CD4-positive, alpha-beta memory T cell (primary cell): ENCODE results near the gene SLC18A3. TPM values are rescaled to one million over a fixed set of nuclear protein-coding genes. Genes with fewer than 3 reads are reported as not detected.

ENCODE experiments used
- CTCF ChIA-PET: fragments of 350-600 bp; sonication (Branson Sonifier 250); formaldehyde crosslinking; loops from one replicate; lab custom pipeline; 2021; ENCODE audit warnings: inconsistent platforms; ENCODE audit not compliant: partially characterized antibody; lab: Charles Lee
- POLR2A ChIA-PET: fragments of 350-600 bp; sonication (Branson Sonifier 250); formaldehyde crosslinking; loops from one replicate; lab custom pipeline; 2021; ENCODE audit not compliant: partially characterized antibody; lab: Charles Lee
- DNase-seq, 5 donors: peaks; one replicate each; pipeline versions ENCODE4 v3.0.0 to v3.0.0-alpha.2; 2020 to 2022; ENCODE audit warnings: mixed read lengths in 1 of 5
- H3K27ac ChIP-seq: one replicate; pipeline ENCODE4 v1.7.0; 2013; ENCODE audit warnings: low read depth, low read length
- H3K27me3 ChIP-seq: 2 replicates; pipeline ENCODE4 v1.7.0; 2013; ENCODE audit warnings: mild to moderate bottlenecking, low read length, moderate library complexity; ENCODE audit not compliant: insufficient read depth
- H3K36me3 ChIP-seq: 2 replicates; pipeline ENCODE4 v1.7.0; 2013; ENCODE audit warnings: mild to moderate bottlenecking, low read length, moderate library complexity; ENCODE audit not compliant: insufficient read depth
- H3K4me1 ChIP-seq: 2 replicates; pipeline ENCODE4 v1.7.0; 2013; ENCODE audit warnings: mild to moderate bottlenecking, low read length, moderate library complexity; ENCODE audit not compliant: insufficient read depth
- H3K4me3 ChIP-seq, 2 donors: one replicate each; pipeline ENCODE4 v1.7.0; 2013; ENCODE audit warnings: low read length in 2 of 2, mild to moderate bottlenecking in 1 of 2
- H3K9me3 ChIP-seq, 2 donors: one replicate each; pipeline ENCODE4 v1.7.0; 2013; ENCODE audit warnings: low read length in 2 of 2, control low read depth in 1 of 2; ENCODE audit not compliant: control insufficient read depth in 1 of 2
- H3K27ac Mint-ChIP-seq, 7 donors: one replicate each; pipeline ENCODE4 v1.8.0; 2020 to 2021; ENCODE audit warnings: mixed read lengths in 7 of 7, mild to moderate bottlenecking in 6 of 7, inconsistent platforms in 3 of 7, moderate library complexity in 3 of 7
- H3K27me3 Mint-ChIP-seq, 2 donors: one replicate each; pipeline ENCODE4 v1.8.0; 2020 to 2021; ENCODE audit warnings: mixed read lengths in 2 of 2
- H3K36me3 Mint-ChIP-seq, 2 donors: one replicate each; pipeline ENCODE4 v1.8.0; 2020 to 2021; ENCODE audit warnings: mixed read lengths in 2 of 2, inconsistent platforms in 1 of 2, mild to moderate bottlenecking in 1 of 2
- H3K4me1 Mint-ChIP-seq, 4 donors: one replicate each; pipeline ENCODE4 v1.8.0; 2020 to 2021; ENCODE audit warnings: mixed read lengths in 4 of 4, mild to moderate bottlenecking in 1 of 4
- H3K4me3 Mint-ChIP-seq, 8 donors: one replicate each; pipeline ENCODE4 v1.8.0; 2020 to 2021; ENCODE audit warnings: mixed read lengths in 8 of 8, mild to moderate bottlenecking in 7 of 8, moderate library complexity in 6 of 8, inconsistent platforms in 3 of 8
- H3K9me3 Mint-ChIP-seq, 8 donors: one replicate each; pipeline ENCODE4 v1.8.0; 2020 to 2021; ENCODE audit warnings: mixed read lengths in 8 of 8, mild to moderate bottlenecking in 5 of 8, inconsistent platforms in 3 of 8, moderate library complexity in 1 of 8
- intact Hi-C: fragments of 100-400 bp; cut with micrococcal nuclease; formaldehyde crosslinking; loops from one replicate; pipeline ENCODE4 v1.15.1; 2023
- polyA plus RNA-seq, 2 donors: library from polyadenylated mRNA; unstranded; fragments of 300-500 nt; fragmentation: Illumina TruSeq; gene quantifications; one replicate each; pipeline ENCODE4 v1.2.3, GENCODE V29; 2021
- total RNA-seq, 2 experiments: library from RNA; stranded (reverse); gene quantifications; one replicate each; pipeline ENCODE4 v1.2.3, GENCODE V29; 2021

SLC18A3 gene
- total and polyA plus RNA-seq, 4 experiments from 2014 or later: not detected

DNA sequence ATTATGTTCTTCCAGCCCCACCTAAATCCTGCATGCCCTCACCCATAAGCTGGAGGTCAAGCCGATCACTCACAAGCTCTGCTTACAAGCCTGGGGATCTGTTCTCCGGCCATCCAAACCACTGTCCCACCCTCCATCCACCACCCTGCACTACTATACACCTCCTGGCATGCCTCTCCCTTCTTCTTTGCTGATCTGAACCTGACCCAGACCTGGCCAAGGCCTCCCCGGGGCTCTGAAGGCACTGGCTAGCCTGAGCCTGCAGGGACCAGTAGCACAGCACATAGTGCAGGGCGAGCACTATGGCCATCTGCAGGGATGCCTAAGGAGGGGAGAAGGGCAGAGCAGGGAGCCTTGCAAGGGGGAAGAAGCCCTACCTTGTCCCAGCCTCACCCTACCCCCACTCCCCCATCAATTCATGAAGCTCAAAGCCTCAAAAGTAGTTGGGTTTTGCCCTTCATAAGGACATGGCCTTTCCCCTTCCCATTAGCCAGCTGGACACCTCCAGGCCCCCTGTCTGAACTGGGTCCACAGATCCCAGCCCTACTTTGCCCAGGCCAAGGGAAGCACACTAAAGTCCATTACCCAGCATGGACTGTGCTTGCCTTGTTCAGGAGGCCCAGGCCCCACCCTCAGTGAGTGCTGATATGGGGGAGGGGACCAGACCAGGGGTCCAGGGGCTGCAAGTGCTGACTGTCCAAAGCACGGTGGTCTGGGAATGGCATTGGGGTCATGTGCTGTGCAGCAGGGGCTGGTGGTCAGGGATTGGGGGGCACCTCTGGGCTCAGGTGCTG lies 33.3 kb downstream of the SLC18A3 start:
- Histone ChIP-seq H3K27ac (no peak overlapping the region), H3K27me3 (no peaks in the 10 kb centered on the region), H3K4me1 (no peaks in the 10 kb centered on the region), H3K36me3 (no peaks in the 10 kb centered on the region), H3K9me3 (no peaks in the 10 kb centered on the region), H3K4me3 (no peak overlapping the region)
- no peak overlapping the region for H3K27ac Mint-ChIP-seq
- no peaks in the 10 kb centered on the region for H3K36me3 Mint-ChIP-seq
- no peaks in the 10 kb centered on the region for H3K4me1 Mint-ChIP-seq
- ChIA-PET CTCF (no interaction called here), POLR2A (no interaction called here)
- DNase-seq: no peak
- no peak overlapping the region for H3K4me3 Mint-ChIP-seq
- peaks cover 14 to 27% of the 10 kb centered on the region in 2 donors for H3K27me3 Mint-ChIP-seq
- peaks cover 0 to 3% (median 0%) of the 10 kb centered on the region in 8 donors for H3K9me3 Mint-ChIP-seq
- intact Hi-C loops: no loop called here

DNA sequence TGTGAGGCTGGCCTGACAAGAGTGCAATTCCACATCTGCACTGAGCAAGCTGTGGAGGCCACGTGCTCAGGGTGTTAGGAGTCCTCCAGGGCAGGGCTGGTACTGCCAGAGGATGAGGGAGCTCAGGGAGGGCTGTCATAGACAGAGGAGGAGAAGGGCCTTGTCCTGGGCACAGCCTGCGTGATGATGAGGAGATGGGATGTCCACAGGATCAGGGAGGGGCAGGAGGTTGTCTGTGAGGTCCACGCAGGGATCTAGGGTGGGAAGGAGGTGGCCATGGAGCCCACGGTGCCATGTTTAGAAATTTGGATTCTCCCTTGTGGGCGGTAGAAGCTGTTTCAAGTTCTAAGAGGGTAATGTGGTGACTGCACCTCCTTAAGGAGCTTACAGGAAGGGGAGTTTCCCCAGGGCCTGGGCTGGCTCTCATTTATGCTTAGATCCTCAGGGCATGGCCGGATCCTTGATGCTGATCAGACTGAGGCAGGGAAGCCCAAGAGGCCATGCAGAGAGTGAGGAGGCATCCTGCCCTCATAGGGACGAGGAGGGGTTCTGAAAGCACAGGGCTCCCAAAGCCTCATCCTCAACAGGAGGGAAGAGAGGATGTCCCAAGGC lies 34.0 kb downstream of the SLC18A3 start:
- H3K9me3 Mint-ChIP-seq: peaks cover 0 to 3% (median 0%) of the 10 kb centered on the region in 8 donors
- Histone ChIP-seq H3K4me3 (no peak overlapping the region), H3K36me3 (no peaks in the 10 kb centered on the region), H3K27me3 (no peaks in the 10 kb centered on the region), H3K9me3 (no peaks in the 10 kb centered on the region), H3K4me1 (no peaks in the 10 kb centered on the region), H3K27ac (no peak overlapping the region)
- H3K36me3 Mint-ChIP-seq: no peaks in the 10 kb centered on the region
- H3K27ac Mint-ChIP-seq: no peak overlapping the region
- intact Hi-C loops: no loop called here
- POLR2A ChIA-PET: no interaction called here
- CTCF ChIA-PET: no interaction called here
- H3K27me3 Mint-ChIP-seq: peaks cover 16 to 29% of the 10 kb centered on the region in 2 donors
- no peak overlapping the region for H3K4me3 Mint-ChIP-seq
- H3K4me1 Mint-ChIP-seq: peaks cover 0 to 1% (median under 1%) of the 10 kb centered on the region in 4 donors
- no peak for DNase-seq

DNA sequence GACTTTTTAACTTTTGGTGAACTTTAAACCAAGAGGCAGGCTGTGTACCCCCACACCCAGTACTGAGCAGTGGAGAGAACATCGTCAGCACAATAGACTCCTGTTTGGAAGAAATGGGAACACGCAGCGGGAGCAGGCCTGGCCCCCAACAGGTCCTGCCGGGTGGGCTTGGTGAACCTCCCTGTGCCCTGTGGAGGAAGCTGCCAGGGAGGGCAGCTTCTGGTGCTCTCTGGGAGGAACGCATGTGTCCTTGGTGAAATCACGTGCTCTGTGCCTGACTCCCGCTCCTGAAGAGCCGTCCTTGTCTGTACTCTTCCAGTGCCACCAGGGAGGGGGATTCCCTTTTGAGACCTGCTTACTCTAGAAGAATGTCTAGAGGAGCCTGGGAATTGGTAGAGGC lies 35.3 kb downstream of the SLC18A3 start:
- Mint-ChIP-seq H3K27me3 (peaks cover 12 to 33% of the 10 kb centered on the region in 2 donors), H3K4me3 (no peak overlapping the region), H3K27ac (no peak overlapping the region), H3K4me1 (peaks cover 0 to 6% (median 2%) of the 10 kb centered on the region in 4 donors), H3K9me3 (peaks cover 0 to 3% (median 0%) of the 10 kb centered on the region in 8 donors), H3K36me3 (no peaks in the 10 kb centered on the region)
- no peak for DNase-seq
- Histone ChIP-seq H3K9me3 (no peaks in the 10 kb centered on the region), H3K4me3 (no peak overlapping the region), H3K4me1 (no peaks in the 10 kb centered on the region), H3K36me3 (no peaks in the 10 kb centered on the region), H3K27me3 (no peaks in the 10 kb centered on the region), H3K27ac (no peak overlapping the region)
- ChIA-PET POLR2A (no interaction called here), CTCF (no interaction called here)
- intact Hi-C loops: no loop called here

DNA sequence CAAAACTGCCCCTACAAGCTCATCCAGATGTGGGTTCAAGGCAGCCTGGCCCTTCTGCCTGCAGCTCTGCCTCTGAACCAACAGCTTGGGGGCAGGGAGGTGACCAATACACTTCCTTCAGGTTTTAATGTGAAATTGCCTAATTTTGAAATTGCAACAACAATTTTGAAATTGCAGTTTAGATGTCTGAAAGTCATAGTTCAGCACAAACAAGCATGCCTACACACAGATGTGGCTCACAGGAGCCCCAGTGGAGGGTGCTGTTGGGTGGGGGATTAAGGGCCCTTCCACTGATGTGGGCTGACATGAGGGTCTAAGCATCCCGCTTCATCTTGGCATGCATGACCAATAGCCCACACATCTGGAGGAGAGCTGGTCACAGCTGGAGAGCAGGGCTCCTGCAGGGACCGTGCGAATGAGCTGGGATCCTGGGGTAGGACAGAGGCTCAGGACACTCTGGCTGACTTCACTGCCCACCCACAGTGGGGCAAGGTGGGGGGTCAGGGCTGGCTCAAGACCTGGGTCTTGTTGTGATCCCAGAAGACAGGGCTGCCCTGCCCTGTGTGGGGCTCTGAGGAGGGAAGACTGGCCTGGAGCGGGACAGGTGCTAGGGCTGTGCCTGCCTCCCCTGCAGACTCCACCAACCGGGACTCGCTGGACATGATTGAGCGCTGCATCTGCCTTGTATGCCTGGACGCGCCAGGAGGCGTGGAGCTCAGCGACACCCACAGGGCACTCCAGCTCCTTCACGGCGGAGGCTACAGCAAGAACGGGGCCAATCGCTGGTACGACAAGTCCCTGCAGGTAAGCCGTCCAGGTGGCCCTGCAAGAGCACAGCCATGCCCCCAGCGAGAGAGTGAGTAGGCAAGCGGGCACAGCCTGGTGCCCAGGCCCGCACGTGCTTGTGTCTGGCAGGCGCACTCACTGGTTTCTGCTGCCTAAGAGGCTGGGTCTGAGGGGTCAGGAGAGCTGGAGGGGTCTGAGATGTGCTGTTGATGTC lies 36.1 kb downstream of the SLC18A3 start:
- CTCF ChIA-PET: no interaction called here
- H3K36me3 ChIP-seq: no peaks in the 10 kb centered on the region
- H3K27ac ChIP-seq: no peak overlapping the region
- no peak for DNase-seq
- intact Hi-C loops: no loop called here
- H3K9me3 ChIP-seq: no peaks in the 10 kb centered on the region
- POLR2A ChIA-PET: no interaction called here
- no peak overlapping the region for H3K4me3 ChIP-seq
- Mint-ChIP-seq H3K4me3 (no peak overlapping the region), H3K27ac (no peak overlapping the region), H3K9me3 (peaks cover 0 to 3% (median 0%) of the 10 kb centered on the region in 8 donors), H3K4me1 (peaks cover 0 to 6% (median 2%) of the 10 kb centered on the region in 4 donors), H3K36me3 (no peaks in the 10 kb centered on the region), H3K27me3 (peaks cover 9 to 34% of the 10 kb centered on the region in 2 donors)
- H3K4me1 ChIP-seq: no peaks in the 10 kb centered on the region
- H3K27me3 ChIP-seq: no peaks in the 10 kb centered on the region

DNA sequence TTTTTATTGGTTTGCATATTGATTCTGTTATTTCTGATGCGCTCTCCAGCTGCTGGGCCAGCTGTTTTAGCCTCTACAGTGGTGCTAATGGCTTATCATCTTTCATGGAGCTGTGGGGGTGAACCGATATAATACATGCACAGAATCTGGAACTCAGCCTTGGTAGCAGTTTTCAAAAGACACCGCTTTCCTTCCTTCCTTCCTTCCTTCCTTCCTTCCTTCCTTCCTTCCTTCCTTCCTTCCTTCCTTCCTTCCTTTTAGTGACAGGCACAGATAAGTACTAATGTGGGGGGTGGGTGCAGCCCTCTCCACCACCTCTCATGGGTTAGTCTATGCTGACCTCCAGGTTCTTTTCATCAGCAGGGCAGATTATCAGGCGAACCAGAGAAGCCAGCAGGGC lies 37.4 kb downstream of the SLC18A3 start:
- Mint-ChIP-seq H3K27ac (no peak overlapping the region), H3K27me3 (peaks cover 11 to 29% of the 10 kb centered on the region in 2 donors), H3K4me1 (peaks cover 0 to 6% (median 2%) of the 10 kb centered on the region in 4 donors), H3K36me3 (no peaks in the 10 kb centered on the region), H3K4me3 (no peak overlapping the region), H3K9me3 (peaks cover 0 to 3% (median 0%) of the 10 kb centered on the region in 8 donors)
- H3K9me3 ChIP-seq: no peaks in the 10 kb centered on the region
- no peak overlapping the region for H3K4me3 ChIP-seq
- ChIA-PET POLR2A (no interaction called here), CTCF (no interaction called here)
- DNase-seq: no peak
- H3K4me1 ChIP-seq: no peaks in the 10 kb centered on the region
- no peaks in the 10 kb centered on the region for H3K36me3 ChIP-seq
- intact Hi-C loops: no loop called here
- H3K27ac ChIP-seq: no peak overlapping the region
- H3K27me3 ChIP-seq: no peaks in the 10 kb centered on the region

DNA sequence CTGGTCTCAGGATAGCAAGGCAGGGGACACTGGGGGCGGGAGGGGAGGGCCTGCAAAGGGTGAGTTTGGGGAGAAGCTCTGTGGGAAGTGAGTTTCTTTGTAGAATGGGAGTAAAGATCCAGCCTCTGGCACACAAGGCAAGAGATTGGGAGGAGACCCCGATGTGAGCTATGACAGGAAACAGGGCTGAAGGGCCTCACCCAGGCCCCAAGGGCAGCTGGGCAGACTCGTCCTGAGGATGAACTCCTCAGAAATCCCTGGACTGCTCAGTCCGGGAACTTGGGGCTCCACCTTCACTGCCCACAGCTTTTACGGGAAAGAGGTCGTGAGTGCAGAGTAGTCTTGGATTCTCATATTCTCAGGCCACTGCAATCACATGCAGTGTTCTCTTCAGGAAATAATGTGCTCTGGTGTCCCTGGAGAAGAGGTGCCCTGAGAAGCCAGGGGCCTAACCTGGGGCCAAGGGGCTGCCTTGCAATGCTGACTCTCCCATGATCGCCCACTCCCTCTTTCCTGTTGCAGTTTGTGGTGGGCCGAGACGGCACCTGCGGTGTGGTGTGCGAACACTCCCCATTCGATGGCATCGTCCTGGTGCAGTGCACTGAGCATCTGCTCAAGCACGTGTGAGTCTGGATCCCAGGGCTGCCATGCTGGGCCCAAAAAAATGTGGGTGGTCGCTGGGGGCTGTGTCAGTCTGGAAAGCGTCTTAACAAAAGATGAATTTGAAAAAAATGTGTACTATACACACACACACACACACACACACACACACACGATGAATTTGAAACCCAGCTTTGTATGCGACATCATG lies 38.1 kb downstream of the SLC18A3 start:
- Mint-ChIP-seq H3K27me3 (peaks cover 11 to 24% of the 10 kb centered on the region in 2 donors), H3K4me1 (peaks cover 0 to 6% (median 2%) of the 10 kb centered on the region in 4 donors), H3K36me3 (no peaks in the 10 kb centered on the region), H3K4me3 (peak overlapping the region in 1 of 8 donors; percentile 32), H3K27ac (no peak overlapping the region), H3K9me3 (peaks cover 0 to 3% (median 0%) of the 10 kb centered on the region in 8 donors)
- ChIA-PET CTCF (no interaction called here), POLR2A (no interaction called here)
- intact Hi-C loops: no loop called here
- Histone ChIP-seq H3K4me3 (no peak overlapping the region), H3K4me1 (no peaks in the 10 kb centered on the region), H3K27me3 (no peaks in the 10 kb centered on the region), H3K9me3 (no peaks in the 10 kb centered on the region), H3K36me3 (no peaks in the 10 kb centered on the region), H3K27ac (no peak overlapping the region)
- no peak for DNase-seq
